Thymus (tissue), 11 donors: Measurements from ENCODE around the gene HOXC9. TPM values are rescaled to one million over a fixed set of nuclear protein-coding genes. Genes with fewer than 3 reads are reported as not detected.

Source experiments
- DNase-seq, 9 donors: peaks; one replicate each; pipeline ENCODE4 v3.0.0-alpha.2; 2013; ENCODE audit warnings: low spot score in 9 of 9, low read depth in 6 of 9, missing footprints in 1 of 9
- H3K27ac ChIP-seq, 2 donors: one replicate each; pipeline ENCODE4 v1.5.1; 2013; ENCODE audit warnings: control low read depth in 1 of 2, low read depth in 1 of 2, low read length in 1 of 2, mild to moderate bottlenecking in 1 of 2, moderate library complexity in 1 of 2
- H3K27me3 ChIP-seq, 2 donors: one replicate each; pipeline ENCODE4 v1.5.1; 2013; ENCODE audit warnings: low read length in 1 of 2; ENCODE audit not compliant: control insufficient read depth in 2 of 2, insufficient read depth in 1 of 2
- H3K36me3 ChIP-seq, 2 donors: one replicate each; pipeline ENCODE4 v1.5.1; 2013; ENCODE audit warnings: low read length in 1 of 2, mild to moderate bottlenecking in 1 of 2, moderate library complexity in 1 of 2; ENCODE audit not compliant: control insufficient read depth in 2 of 2, insufficient read depth in 2 of 2
- H3K4me1 ChIP-seq, 2 donors: one replicate each; pipeline ENCODE4 v1.5.1; 2013; ENCODE audit warnings: low read length in 2 of 2; ENCODE audit not compliant: control insufficient read depth in 2 of 2, insufficient read depth in 2 of 2
- H3K4me3 ChIP-seq, 2 donors: one replicate each; pipeline ENCODE4 v1.5.1; 2013; ENCODE audit warnings: low read length in 2 of 2, control low read depth in 1 of 2, mild to moderate bottlenecking in 1 of 2
- H3K9me3 ChIP-seq, 2 donors: one replicate each; pipeline ENCODE4 v1.5.1; 2013; ENCODE audit warnings: low read length in 1 of 2, mild to moderate bottlenecking in 1 of 2; ENCODE audit not compliant: control insufficient read depth in 2 of 2, insufficient read depth in 1 of 2
- WGBS: extraction: QIAGEN DNeasy Blood & Tissue Kit; methylation state at CpG from one replicate; pipeline ENCODE4 v1.1.7; 2013; 5-methylcytosine and 5-hydroxymethylcytosine counted together
- polyA plus RNA-seq: library from polyadenylated mRNA; stranded (reverse); fragments of 200-250 nt; gene quantifications from one replicate; pipeline ENCODE4 v1.2.3, GENCODE V29; 2013
- total RNA-seq: library from RNA; stranded (reverse); fragments of 120-200 nt; gene quantifications from one replicate; pipeline ENCODE4 v1.2.4, GENCODE V29; 2013
- donor health status: healthy.

HOXC9 gene
- total and polyA plus RNA-seq, 2 donors = 0.09 to 0.43 TPM

- Histone ChIP-seq H3K4me3 (peak overlapping the region in 1 of 2 donors; percentile 18), H3K9me3 (peaks cover 0 to 4% of the 10 kb centered on the region in 2 donors)
- DNase-seq = no peak
Measured at GRCh38 chr12:53985692-53985993, 14.3 kb upstream of the HOXC9 start.

GRCh38 chr12:53985994-53986685 is 13.8 kb upstream of the HOXC9 start:
- H3K36me3 ChIP-seq = no peaks in the 10 kb centered on the region
- peaks cover 2 to 4% of the 10 kb centered on the region in 2 donors for H3K4me1 ChIP-seq
- H3K27me3 ChIP-seq = peaks cover 97 to 100% of the 10 kb centered on the region in 2 donors
- H3K4me3 ChIP-seq = peak overlapping the region in 1 of 2 donors; percentile 18
- DNase-seq = no peak
- WGBS = 3% methylated on average over 50 of the region's 50 CpGs
- peaks cover 0 to 4% of the 10 kb centered on the region in 2 donors for H3K9me3 ChIP-seq
- H3K27ac ChIP-seq = no peak overlapping the region

More at GRCh38 chr12:53985692-53985993, 14.3 kb upstream of the HOXC9 start:
- Histone ChIP-seq H3K27ac (no peak overlapping the region), H3K4me1 (peaks cover 2 to 4% of the 10 kb centered on the region in 2 donors), H3K27me3 (peaks cover 96 to 100% of the 10 kb centered on the region in 2 donors), H3K36me3 (no peaks in the 10 kb centered on the region)
- 10% methylated on average over 21 of the region's 21 CpGs for WGBS

GRCh38 chr12:53986686-53987483 is 13.1 kb upstream of the HOXC9 start:
- DNase-seq = no peak
- no peak overlapping the region for H3K4me3 ChIP-seq
- no peaks in the 10 kb centered on the region for H3K36me3 ChIP-seq
- no peak overlapping the region for H3K27ac ChIP-seq
- 23% methylated on average over 21 of the region's 21 CpGs for WGBS
- H3K27me3 ChIP-seq = peaks cover 95 to 100% of the 10 kb centered on the region in 2 donors
- peaks cover 2 to 4% of the 10 kb centered on the region in 2 donors for H3K4me1 ChIP-seq
- H3K9me3 ChIP-seq = peaks cover 0 to 4% of the 10 kb centered on the region in 2 donors

- Histone ChIP-seq H3K9me3 (peaks cover 4 to 6% of the 10 kb centered on the region in 2 donors), H3K27ac (no peak overlapping the region), H3K36me3 (no peaks in the 10 kb centered on the region), H3K4me1 (peaks cover 2 to 4% of the 10 kb centered on the region in 2 donors), H3K27me3 (peaks cover 95 to 100% of the 10 kb centered on the region in 2 donors), H3K4me3 (no peak overlapping the region)
- 16% methylated on average over 4 of the region's 4 CpGs for WGBS
- DNase-seq = no peak
Measured at GRCh38 chr12:53987787-53988230, 12.2 kb upstream of the HOXC9 start.

GRCh38 chr12:53988541-53989226 is 11.3 kb upstream of the HOXC9 start:
- DNase-seq = no peak
- WGBS = 5% methylated on average over 5 of the region's 5 CpGs
- H3K9me3 ChIP-seq = peaks cover 4 to 6% of the 10 kb centered on the region in 2 donors
- no peak overlapping the region for H3K27ac ChIP-seq
- H3K27me3 ChIP-seq = peaks cover 94 to 100% of the 10 kb centered on the region in 2 donors
- H3K4me1 ChIP-seq = peaks cover 2 to 4% of the 10 kb centered on the region in 2 donors
- no peak overlapping the region for H3K4me3 ChIP-seq
- H3K36me3 ChIP-seq = no peaks in the 10 kb centered on the region

- DNase-seq = peak in 1 of 9 donors; percentile 46
- no peaks in the 10 kb centered on the region for H3K36me3 ChIP-seq
- H3K27me3 ChIP-seq = peaks cover 90 to 100% of the 10 kb centered on the region in 2 donors
- peaks cover 4 to 9% of the 10 kb centered on the region in 2 donors for H3K9me3 ChIP-seq
- H3K4me1 ChIP-seq = peaks cover 2 to 4% of the 10 kb centered on the region in 2 donors
- WGBS = 5% methylated on average over 28 of the region's 28 CpGs
- no peak overlapping the region for H3K27ac ChIP-seq
- H3K4me3 ChIP-seq = no peak overlapping the region
Measured at GRCh38 chr12:53989227-53990113, 10.5 kb upstream of the HOXC9 start.

- Histone ChIP-seq H3K36me3 (no peaks in the 10 kb centered on the region), H3K27ac (no peak overlapping the region), H3K27me3 (peaks cover 90 to 100% of the 10 kb centered on the region in 2 donors), H3K4me3 (no peak overlapping the region), H3K4me1 (peaks cover 0 to 10% of the 10 kb centered on the region in 2 donors), H3K9me3 (peaks cover 3 to 14% of the 10 kb centered on the region in 2 donors)
- WGBS = 11% methylated on average over 27 of the region's 27 CpGs
- DNase-seq = no peak
Measured at GRCh38 chr12:53990311-53991076, 9.5 kb upstream of the HOXC9 start.

- Histone ChIP-seq H3K27me3 (peaks cover 89 to 100% of the 10 kb centered on the region in 2 donors), H3K9me3 (peaks cover 1 to 14% of the 10 kb centered on the region in 2 donors), H3K36me3 (no peaks in the 10 kb centered on the region), H3K4me3 (no peak overlapping the region), H3K27ac (no peak overlapping the region), H3K4me1 (peaks cover 0 to 12% of the 10 kb centered on the region in 2 donors)
- no peak for DNase-seq
- 3% methylated on average over 8 of the region's 8 CpGs for WGBS
Measured at GRCh38 chr12:53991077-53991460, 8.9 kb upstream of the HOXC9 start.
